GM12874 (cell line): ENCODE measurements around the gene KLK12.

Experiments used
- TF ChIP-seq, protein P1 (sequence below): IDR thresholded peaks from 2 replicates; pipeline ENCODE4 v1.5.1; 2011; ENCODE audit warnings: low read depth, mild to moderate bottlenecking, control low read depth, low read length, moderate library complexity; ENCODE audit not compliant: insufficient read depth

Gene KLK12

DNA sequence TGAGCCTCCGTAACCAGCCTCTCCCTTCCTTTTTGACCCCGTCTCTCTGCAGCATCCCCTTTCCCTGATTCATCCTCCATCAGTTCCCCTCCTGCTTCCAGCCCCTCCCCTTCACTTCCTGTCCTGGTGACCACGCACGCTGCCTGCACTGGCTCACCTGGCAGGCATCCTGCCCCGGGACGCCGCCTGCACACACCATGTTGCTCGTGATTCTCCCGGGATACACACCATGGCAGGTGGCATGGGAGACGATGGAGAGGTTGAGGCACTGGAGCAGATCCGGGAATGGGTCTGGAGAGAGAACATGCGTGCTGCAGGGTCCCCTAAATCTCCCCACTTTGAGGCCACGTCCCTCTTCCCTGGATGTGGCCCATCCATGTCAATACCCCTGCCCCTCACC, 4.2 kb downstream of the KLK12 start:
- TF ChIP-seq, protein P1, sequence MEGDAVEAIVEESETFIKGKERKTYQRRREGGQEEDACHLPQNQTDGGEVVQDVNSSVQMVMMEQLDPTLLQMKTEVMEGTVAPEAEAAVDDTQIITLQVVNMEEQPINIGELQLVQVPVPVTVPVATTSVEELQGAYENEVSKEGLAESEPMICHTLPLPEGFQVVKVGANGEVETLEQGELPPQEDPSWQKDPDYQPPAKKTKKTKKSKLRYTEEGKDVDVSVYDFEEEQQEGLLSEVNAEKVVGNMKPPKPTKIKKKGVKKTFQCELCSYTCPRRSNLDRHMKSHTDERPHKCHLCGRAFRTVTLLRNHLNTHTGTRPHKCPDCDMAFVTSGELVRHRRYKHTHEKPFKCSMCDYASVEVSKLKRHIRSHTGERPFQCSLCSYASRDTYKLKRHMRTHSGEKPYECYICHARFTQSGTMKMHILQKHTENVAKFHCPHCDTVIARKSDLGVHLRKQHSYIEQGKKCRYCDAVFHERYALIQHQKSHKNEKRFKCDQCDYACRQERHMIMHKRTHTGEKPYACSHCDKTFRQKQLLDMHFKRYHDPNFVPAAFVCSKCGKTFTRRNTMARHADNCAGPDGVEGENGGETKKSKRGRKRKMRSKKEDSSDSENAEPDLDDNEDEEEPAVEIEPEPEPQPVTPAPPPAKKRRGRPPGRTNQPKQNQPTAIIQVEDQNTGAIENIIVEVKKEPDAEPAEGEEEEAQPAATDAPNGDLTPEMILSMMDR = no peak

DNA sequence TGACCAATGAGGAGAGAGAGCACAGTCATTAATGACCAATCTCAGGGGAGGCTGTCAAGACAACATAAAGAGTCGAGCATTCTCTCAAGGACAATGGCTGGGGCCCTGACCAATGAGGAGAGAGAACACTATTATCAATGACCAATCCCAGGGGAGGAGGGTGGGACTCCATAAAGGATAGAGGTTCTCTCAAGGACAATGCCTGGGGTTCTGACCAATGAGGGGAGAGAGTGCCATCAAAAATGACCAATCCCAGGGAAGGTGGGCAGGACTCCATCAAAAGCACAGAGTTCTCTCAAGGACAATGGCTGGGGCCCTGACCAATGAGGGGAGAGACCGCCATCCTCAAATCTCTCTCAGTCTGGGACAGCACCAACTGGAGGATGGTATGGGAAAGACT, 5.1 kb downstream of the KLK12 start:
- TF ChIP-seq, protein P1 = no peak

DNA sequence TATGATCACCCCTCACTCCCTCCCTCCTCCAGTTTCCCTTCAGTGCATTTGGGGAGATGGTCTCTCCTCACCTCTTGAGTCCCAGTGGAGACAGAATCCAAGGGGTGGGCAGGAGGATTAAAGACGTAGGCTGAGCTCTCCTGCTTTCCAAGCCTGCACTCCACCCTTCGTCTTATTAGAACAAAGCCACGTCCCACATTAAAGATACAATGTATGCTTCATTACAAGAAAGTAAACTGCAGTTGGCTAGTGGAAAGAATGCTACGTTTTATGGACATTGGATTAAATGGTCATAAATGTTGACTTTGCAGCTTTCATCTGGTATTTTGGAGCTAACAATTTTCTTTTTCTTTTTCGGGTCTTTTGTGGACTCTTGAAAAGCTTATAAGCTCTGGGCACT, 6.9 kb downstream of the KLK12 start:
- TF ChIP-seq, protein P1 = no peak

DNA sequence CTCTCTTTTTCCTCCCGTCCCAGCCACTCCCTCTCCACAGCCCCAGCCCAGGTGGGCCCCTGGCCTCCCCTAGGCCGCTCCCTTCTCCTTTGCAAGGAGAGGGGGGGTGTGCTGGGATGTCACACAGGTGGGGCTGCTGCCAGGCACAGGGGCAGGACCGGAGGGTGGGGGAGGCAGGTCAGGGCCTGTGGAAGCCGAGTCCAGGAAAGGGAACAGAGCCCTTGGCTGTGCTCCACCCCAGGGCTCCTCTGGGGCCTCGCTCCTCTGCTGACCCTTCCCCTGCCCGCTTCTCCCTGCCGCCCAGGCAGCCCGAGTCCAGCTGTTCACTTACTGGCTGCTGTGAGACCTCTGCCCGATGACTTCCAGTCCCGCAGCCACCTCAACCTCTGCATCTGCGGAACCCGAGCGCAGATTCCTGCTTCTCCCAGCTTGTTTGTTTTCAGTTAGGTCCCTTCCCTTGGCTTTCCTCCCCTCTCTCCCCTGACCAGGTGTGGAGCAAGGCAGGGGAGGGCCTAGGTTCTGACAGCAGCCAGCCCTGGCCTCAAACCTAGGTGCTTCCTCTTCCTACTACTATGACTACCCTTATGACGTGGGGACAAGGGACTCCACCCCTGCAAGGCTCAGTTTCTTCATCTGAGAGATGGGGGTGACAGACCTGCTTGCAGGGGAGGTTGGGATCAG, 7.5 kb downstream of the KLK12 start:
- TF ChIP-seq, protein P1 = no peak

DNA sequence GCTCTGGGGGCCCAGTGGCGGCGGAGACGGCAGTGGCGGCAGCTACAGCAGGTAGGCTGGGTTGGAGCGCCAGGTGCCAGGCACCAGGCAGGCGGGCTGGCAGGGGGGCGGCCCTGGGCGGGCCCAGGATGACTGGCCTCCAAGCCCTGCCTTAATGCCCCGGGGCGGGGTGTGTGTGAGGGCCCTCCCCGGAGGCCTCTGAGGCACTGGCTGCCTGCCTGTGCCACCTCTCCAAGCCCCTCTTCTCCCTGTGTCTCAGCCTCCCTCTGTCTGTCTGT, 8.3 kb downstream of the KLK12 start, which contains the start of gene KLK11:
TSS of gene KLK11 (minus strand) at position 63 of the 278 bp plus-strand sequence. CDS start 985 bp downstream, outside the sequence.
- TF ChIP-seq, protein P1 = no peak

DNA sequence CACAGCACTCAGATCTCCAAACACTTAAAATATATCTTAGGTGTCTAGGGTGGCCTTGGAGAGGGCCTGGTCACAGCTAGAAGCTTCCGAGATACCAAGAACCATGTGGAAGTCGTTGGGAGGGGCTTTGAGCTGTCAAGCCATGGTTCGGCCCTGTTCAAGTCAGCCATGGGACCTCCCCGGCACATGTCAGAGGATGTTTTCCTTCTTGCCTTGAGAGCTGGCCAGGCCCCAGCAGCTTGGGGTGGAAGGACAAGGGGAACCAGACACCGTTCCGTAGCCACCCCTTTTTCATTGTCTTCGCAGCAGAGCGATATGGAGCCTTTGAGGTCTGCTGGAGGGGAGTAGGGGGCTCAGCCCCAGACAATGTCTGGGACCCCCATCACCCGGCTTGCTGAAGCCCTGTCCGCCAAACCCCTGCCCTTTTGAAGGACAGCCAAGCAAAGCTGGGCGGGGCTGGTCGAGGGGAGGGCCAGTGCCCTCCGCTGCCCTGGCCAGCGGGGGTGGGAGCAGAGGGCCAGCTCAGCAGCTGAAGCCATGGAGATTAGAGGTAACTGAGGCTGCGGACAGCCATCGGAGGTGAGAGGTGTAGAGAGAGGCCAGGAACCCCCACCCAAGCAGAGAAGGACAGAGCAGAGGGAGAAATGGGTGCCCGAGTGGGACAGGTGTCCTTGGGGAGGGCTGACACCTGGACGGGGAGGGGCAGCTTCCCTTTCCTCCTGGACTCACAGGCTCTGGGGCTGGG, 8.8 kb downstream of the KLK12 start:
- TF ChIP-seq, protein P1 = no peak

DNA sequence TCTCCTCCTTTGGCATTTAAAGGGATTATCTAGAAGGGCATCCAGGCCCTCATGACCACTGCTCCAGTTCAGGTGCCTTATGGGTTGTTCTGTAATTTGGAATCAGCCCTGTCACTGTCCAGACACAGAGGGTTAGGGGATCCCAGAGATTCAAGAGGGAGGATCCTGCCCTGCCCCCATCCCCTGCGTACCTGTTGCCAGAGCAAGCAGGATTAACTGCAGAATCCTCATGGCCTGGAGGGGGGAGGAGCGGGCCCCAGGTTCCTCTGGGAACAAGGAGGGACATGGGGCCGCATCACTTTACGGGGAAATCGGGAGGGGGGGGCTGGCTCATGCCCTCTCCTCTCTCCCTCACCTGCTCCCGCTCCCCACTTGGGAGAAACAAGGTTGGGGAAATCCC, 9.4 kb downstream of the KLK12 start:
- TF ChIP-seq, protein P1 = no peak
